Activated CD4-positive, alpha-beta T cell treated with anti-CD3 and anti-CD28 coated beads for 24 hours (primary cell): Measurements from ENCODE around the gene THSD7A.

Source experiments
- DNase-seq, 2 donors: peaks; one replicate each; pipeline ENCODE4 v3.0.0-alpha.2; 2020; ENCODE audit warnings: low read depth in 2 of 2

Gene THSD7A

DNA sequence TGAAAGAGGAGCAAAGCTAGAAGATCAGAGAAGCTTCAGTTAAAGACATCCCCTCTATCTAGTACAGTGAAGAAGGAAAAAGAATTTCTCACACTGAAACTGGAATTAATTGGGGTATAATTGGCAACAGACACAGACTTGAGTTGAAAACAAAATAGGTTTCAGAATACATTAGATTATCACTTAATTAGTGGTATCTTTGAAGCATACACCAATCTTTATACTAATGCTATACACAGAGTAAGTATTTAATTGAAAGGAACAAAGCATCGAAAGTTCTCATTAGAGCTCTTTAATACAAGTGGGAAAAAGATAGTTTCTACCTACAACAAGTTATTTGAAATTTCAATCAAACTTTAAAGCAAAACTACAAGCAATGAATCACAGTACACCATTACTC lies 128.2 kb downstream of the THSD7A start:
- DNase-seq: no peak

GRCh38 chr7:11702938-11703337 lies 129.1 kb downstream of the THSD7A start:
- DNase-seq: no peak

DNA sequence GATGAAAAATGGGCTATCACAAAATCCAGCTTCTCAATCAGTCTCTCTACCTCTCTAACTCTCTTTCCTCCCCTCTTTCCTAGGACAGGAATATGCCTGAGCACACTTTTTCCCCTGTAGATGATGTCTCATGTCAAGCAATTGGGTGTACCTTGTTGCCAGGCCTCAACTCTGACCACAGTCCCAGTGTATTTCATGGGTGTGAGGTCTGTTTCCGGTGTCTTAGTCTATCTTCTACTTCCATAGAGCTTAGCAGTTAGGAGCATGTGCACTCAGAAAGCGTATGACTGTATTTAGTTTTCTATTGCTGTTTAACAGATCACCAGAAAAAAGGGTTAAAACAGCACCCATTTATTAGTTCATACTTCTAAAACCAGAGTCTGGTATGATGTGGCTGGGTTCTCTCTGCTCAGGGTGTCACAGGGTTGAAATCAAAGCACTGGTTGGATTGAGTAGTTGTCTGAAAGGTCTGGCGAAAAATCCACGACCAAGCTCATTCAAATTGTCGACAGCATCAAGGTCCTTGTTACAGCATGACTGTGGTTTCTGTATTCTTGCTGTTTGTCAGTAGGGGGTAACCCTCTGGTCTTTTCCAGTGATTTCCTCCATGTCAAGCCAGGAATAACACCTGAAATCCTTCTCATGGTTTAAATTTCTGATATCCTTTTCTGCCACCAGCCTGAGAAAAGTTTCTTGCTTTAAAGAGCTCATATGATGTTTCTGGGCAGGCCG lies 130.0 kb downstream of the THSD7A start:
- no peak for DNase-seq

DNA sequence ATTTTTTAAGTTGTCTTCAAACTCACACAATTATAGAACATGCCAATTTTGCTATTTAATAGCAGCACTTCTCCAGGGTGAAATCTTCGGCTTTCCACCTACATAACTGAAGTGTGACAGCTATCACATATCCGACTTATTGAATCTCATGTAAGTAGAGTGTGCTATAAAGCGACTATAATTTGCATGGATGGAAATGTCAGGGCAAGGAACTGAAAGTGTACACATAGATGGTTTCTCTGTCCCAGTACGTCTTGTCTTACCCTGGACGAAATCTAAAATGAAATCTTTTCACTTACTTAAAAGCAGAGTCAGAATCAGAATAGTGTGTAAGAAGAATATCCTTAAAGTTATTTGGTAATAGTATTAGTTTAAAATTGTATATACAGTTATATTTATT lies 132.3 kb downstream of the THSD7A start:
- no peak for DNase-seq

- DNase-seq: no peak
Observed at GRCh38 chr7:11698384-11698871, 133.6 kb downstream of the THSD7A start.

GRCh38 chr7:11690395-11690794 lies 141.6 kb downstream of the THSD7A start:
- no peak for DNase-seq

DNA sequence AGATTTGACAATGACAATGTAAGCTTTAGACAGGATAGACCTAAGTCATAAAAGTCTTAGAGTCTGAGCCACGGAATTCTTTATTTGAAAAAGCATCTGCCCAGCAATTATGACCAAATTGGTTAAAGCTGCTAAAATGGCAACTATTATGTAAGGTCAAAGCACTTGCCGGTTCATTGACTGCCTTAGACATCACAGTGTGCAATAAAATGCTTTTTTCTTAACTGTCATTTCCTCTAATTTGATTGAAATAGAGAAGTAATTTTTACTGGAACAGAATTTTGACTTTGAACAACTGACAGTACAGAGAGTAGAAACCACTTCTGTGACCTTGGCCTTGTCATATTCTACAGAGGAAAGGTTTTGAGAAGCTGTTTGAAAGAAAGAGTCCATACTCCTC lies 142.9 kb downstream of the THSD7A start:
- DNase-seq: no peak

- DNase-seq: no peak
Observed at GRCh38 chr7:11681461-11681860, 150.5 kb downstream of the THSD7A start.

- no peak for DNase-seq
Observed at GRCh38 chr7:11675163-11675562, 156.8 kb downstream of the THSD7A start.

DNA sequence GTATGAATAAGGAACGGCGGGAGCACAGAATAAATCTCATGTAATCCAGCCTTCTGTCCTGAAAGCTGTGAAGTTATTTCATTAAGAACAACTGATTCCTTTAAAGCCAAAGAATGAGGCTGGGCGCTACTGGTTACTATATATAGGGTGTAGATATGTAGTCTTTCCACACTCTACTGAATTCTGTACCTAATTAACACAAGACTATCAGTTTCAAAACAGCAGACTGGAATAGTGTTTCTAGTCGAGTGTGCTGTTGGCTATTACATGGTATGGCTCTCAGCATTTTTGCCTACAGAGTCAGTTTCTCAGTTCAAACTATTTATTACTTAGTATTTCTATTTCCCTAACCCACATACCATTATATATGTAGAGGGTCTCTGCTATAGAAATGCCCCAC lies 163.3 kb downstream of the THSD7A start:
- no peak for DNase-seq

- DNase-seq: no peak
Observed at GRCh38 chr7:11667810-11668185, 164.2 kb downstream of the THSD7A start.

DNA sequence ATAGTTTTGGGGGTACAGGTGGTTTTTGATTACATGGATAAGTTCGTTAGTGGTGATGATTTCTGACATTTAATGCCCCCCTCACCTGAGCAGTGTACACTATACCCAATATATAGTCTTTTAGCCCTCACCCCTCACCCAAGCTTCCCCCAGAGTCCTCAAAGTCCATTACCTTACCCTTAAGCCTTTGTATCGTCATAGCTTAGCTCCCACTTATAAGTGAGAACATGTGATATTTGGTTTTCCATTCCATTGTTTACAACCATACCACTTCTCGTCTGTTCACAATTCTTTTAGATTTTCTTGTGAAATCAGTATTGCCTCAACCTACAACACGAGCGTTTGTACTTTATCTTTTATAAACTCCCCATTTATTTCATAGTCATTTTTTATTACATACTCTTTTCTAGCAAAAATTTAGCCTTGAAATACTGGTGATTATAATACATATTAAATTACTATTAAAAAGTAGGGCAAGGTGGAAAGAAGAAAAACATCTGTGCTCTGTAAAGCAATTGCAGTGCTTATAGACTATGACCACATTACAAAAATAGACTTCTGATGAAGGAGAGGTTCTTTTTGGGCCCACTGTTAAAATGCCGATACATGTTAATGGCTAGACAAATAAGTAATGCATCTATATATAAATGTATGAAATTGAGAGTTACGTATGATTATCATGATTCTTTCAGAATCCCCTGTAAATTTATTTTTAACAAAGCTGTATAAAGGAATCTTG lies 164.8 kb downstream of the THSD7A start:
- DNase-seq: no peak

DNA sequence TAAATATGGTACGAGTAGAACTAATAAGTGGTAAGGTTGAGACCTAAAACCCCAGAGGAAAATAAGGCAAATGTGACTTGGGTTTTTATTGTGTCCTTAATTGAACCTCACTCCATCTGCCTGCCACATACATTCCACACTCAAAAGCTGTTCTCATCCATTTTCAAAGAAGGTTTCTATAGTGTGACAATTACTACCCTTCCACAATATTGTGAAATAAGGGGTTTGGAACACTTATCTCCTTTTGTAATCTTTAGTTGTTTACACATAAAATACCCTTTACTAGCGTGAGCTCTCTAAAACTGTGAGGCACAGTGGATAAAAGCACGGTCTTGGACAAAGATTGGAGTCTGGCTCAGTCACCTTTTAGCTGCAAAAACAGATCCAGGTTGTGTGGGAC lies 166.6 kb downstream of the THSD7A start:
- DNase-seq: no peak

- DNase-seq: no peak
Observed at GRCh38 chr7:11655642-11656041, 176.4 kb downstream of the THSD7A start.

DNA sequence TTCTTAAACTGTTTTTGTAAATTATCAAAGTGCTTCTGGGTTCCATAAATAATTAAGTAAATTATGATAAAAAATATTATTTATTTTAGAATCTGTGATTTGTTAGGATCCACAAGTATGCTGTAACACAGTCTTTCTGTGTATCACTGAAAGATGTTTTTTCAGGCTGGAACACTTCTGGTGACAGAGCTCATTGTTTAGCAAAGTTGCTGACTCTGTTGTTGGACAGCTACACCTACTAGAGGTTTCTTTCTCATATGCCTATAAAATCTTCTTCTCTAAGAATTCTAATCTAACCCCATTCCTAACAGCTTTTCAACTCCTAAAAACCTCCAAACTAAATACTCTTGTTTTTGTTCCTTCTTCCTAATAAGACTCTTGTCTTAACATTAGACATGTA lies 176.8 kb downstream of the THSD7A start:
- DNase-seq: no peak

DNA sequence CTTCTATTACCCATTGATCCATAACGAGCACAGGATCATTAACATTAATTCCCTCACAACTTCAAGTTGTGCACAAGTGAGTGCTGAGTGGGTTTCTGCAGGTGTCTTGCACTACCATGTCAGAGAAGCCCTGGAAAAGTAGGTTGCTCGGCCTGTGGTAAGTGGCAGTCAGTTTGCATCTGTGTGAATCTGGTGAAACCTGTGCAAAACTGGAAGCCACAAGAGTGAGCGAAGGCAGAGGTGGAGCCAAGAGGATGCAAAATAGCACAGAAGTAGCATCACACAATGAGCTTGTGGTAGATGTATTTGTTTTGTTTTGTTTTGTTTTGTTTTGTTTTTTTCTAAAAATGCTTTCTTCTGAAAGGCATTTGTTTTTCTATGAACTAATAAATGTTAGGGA lies 181.5 kb downstream of the THSD7A start:
- no peak for DNase-seq

- no peak for DNase-seq
Observed at GRCh38 chr7:11650030-11650429, 182.0 kb downstream of the THSD7A start.

DNA sequence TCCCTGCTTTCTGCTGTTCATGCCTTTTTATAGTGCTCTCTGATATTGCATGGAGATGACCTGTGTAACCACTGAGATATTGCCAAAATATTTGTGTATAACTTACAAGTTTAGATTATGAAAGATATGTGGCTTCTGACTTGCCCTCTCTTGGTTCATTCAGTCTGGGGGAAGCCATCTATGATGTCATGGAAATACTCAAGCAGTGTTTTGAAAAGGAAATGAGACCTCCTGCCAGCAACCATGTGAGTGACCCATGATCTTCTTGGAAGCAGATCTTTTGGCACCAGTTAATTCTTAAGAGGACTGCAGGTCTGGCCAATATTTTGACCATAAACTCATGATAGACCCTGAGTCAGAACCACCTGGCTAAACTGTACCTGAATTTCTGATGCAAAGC lies 183.0 kb downstream of the THSD7A start:
- no peak for DNase-seq

- no peak for DNase-seq
Observed at GRCh38 chr7:11648101-11648500, 183.9 kb downstream of the THSD7A start.

- DNase-seq: no peak
Observed at GRCh38 chr7:11642841-11643240, 189.2 kb downstream of the THSD7A start.

DNA sequence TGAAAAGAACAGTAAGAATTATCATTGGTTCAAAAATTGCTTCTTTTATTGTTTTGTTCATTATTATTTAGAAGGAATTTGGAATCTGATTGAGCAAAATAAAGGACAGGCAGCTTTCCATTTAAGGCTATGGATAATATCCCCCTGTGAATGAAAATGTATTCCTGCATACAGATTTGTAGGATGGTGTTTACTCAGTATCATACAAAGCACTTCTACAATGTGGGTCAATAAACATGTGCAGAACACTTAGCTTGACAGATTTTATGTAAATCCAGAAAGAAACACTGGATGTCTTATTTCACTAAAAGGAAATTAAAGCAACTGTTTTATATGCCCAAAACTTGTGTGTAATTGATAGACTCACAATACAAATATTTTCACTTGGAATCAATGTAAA lies 189.7 kb downstream of the THSD7A start:
- DNase-seq: no peak

GRCh38 chr7:11638011-11638774 lies 193.8 kb downstream of the THSD7A start:
- no peak for DNase-seq

GRCh38 chr7:11636274-11636673 lies 195.7 kb downstream of the THSD7A start:
- DNase-seq: no peak
